A673 (cell line): ENCODE data around the gene NFKBIE. TPM values are rescaled to one million over a fixed set of nuclear protein-coding genes. Genes with fewer than 3 reads are reported as not detected.

Experiments used
- BruUV-seq: library from RNA; stranded (reverse); fragments of 400-500 nt; replicated peaks from 2 replicates; lab custom pipeline; 2021; lab: Mats Ljungman, UMichigan
- CTCF ChIA-PET: fragments of 300-600 bp; sonication (Branson Sonifier 250); formaldehyde crosslinking; loops from one replicate; lab custom pipeline; 2022; ENCODE audit warnings: antibody characterized with exemption; lab: Charles Lee
- POLR2A ChIA-PET: fragments of 300-600 bp; sonication (Branson Sonifier 250); formaldehyde crosslinking; loops from one replicate; lab custom pipeline; 2022; ENCODE audit warnings: antibody characterized with exemption; ENCODE audit not compliant: low non-redundant PET; lab: Charles Lee
- DNase-seq: peaks from one replicate; pipeline ENCODE4 v3.0.0-alpha.2; 2015; ENCODE audit warnings: low spot score
- H3K27ac ChIP-seq: fragments of 200-600 bp; sonication (generic); 2 replicates; pipeline ENCODE4 v1.5.1; 2016; ENCODE audit warnings: mixed run types, low read depth, mild to moderate bottlenecking, mixed read lengths, antibody characterized with exemption, low read length; ENCODE audit not compliant: poor library complexity, severe bottlenecking
- H3K27me3 ChIP-seq: fragments of 200-600 bp; sonication (generic); replicated peaks from 2 replicates; pipeline ENCODE4 v1.6.1; 2017; ENCODE audit warnings: mixed run types, low read depth, mild to moderate bottlenecking, mixed read lengths, antibody characterized with exemption, low read length; ENCODE audit not compliant: insufficient read depth, poor library complexity
- H3K36me3 ChIP-seq: fragments of 200-600 bp; sonication (generic); 2 replicates; pipeline ENCODE4 v1.6.1; 2016; ENCODE audit warnings: mixed run types, mild to moderate bottlenecking, mixed read lengths, antibody characterized with exemption, low read length; ENCODE audit not compliant: insufficient read depth, poor library complexity, severe bottlenecking
- H3K4me1 ChIP-seq: fragments of 200-600 bp; sonication (generic); 2 replicates; pipeline ENCODE4 v1.6.1; 2017; ENCODE audit warnings: mixed run types, mild to moderate bottlenecking, mixed read lengths, antibody characterized with exemption, low read length; ENCODE audit not compliant: insufficient read depth, poor library complexity, severe bottlenecking
- H3K4me3 ChIP-seq: fragments of 200-600 bp; sonication (generic); 2 replicates; pipeline ENCODE4 v1.5.1; 2016; ENCODE audit warnings: low read depth, mixed run types, mild to moderate bottlenecking, mixed read lengths, low read length; ENCODE audit not compliant: poor library complexity, severe bottlenecking
- H3K9me3 ChIP-seq: fragments of 200-600 bp; sonication (generic); 2 replicates; pipeline ENCODE4 v1.6.1; 2016; ENCODE audit warnings: mixed run types, low read depth, mild to moderate bottlenecking, mixed read lengths, antibody characterized with exemption, low read length; ENCODE audit not compliant: poor library complexity, severe bottlenecking
- CTCF ChIP-seq: fragments of 300-800, 200-600 bp; sonication (generic); conservative IDR thresholded peaks from 2 replicates; pipeline ENCODE4 v1.5.1; 2017; ENCODE audit warnings: low read depth, mild to moderate bottlenecking, antibody characterized with exemption, low read length, moderate library complexity, mixed read lengths
- EZH2 ChIP-seq: fragments of 200-600 bp; sonication (generic); IDR thresholded peaks from 2 replicates; pipeline ENCODE4 v1.6.1; 2017; ENCODE audit warnings: borderline replicate concordance, low read depth, mild to moderate bottlenecking, mixed read lengths, antibody characterized with exemption, low read length; ENCODE audit not compliant: poor library complexity, severe bottlenecking
- intact Hi-C: fragments of 100-400 bp; cut with micrococcal nuclease; formaldehyde crosslinking; loops from one replicate; pipeline ENCODE4 v1.10.0; 2022; ENCODE audit not compliant: unreplicated experiment
- total RNA-seq: library from RNA; stranded (reverse); gene quantifications from 2 replicates; pipeline ENCODE4 v1.2.3, GENCODE V29; 2021

The NFKBIE gene
- total RNA-seq, 1 experiment from 2014 or later, result 5.2 TPM

GRCh38 chr6:44255871-44256774 is 9.2 kb downstream of the NFKBIE start:
- H3K9me3 ChIP-seq, result no peaks in the 10 kb centered on the region
- H3K27ac ChIP-seq, result peak overlapping the region; percentile 90
- H3K4me1 ChIP-seq, result peaks cover 10% of the 10 kb centered on the region
- no peaks in the 10 kb centered on the region for H3K27me3 ChIP-seq
- ChIA-PET POLR2A (interaction anchor here (0.7 to 0.9 kb wide), 2 partner anchors 9 to 14 kb away, joined by 6 to 8 read pairs; partner anchors contain the start of genes HSP90AB1 and TMEM151B), CTCF (interaction anchor here (0.9 to 1.1 kb wide), 2 partner anchors 84 to 129 kb away, joined by 5 to 9 read pairs; partner anchors contain the start of genes MRPL14 and TMEM63B)
- no peak for DNase-seq
- peaks cover 43% of the 10 kb centered on the region for H3K36me3 ChIP-seq
- intact Hi-C loops, result no loop called here
- no TSS peak for BruUV-seq
- TF ChIP-seq EZH2, result no peak
- no peak for TF ChIP-seq CTCF
- H3K4me3 ChIP-seq, result peak overlapping the region; percentile 99

GRCh38 chr6:44255105-44255808 is 10.1 kb downstream of the NFKBIE start:
- intact Hi-C loops, result no loop called here
- Histone ChIP-seq H3K27ac (no peak overlapping the region), H3K4me3 (no peak overlapping the region), H3K9me3 (no peaks in the 10 kb centered on the region), H3K4me1 (peaks cover 13% of the 10 kb centered on the region), H3K27me3 (no peaks in the 10 kb centered on the region), H3K36me3 (peaks cover 52% of the 10 kb centered on the region)
- BruUV-seq, result no TSS peak
- ChIA-PET CTCF (no interaction called here), POLR2A (interaction anchor here (0.5 kb wide), 1 partner anchor 12 kb away, joined by 8 read pairs; no protein-coding TSS in a partner anchor)
- no peak for TF ChIP-seq CTCF
- peak; percentile 30 for DNase-seq

- BruUV-seq, result TSS peak; percentile 33
Observed at GRCh38 chr6:44254191-44255104, 10.9 kb downstream of the NFKBIE start.

More at GRCh38 chr6:44254191-44255104, 10.9 kb downstream of the NFKBIE start:
- intact Hi-C loops, result no loop called here
- CTCF ChIA-PET, result interaction anchor here (1.0 kb wide), 1 partner anchor 10 kb away, joined by 3 read pairs; no protein-coding TSS in a partner anchor
- Histone ChIP-seq H3K4me1 (peaks cover 21% of the 10 kb centered on the region), H3K27me3 (no peaks in the 10 kb centered on the region), H3K4me3 (no peak overlapping the region), H3K27ac (peak overlapping the region; percentile 8), H3K9me3 (no peaks in the 10 kb centered on the region), H3K36me3 (peaks cover 57% of the 10 kb centered on the region)
- TF ChIP-seq CTCF, result no peak
- TF ChIP-seq EZH2, result no peak
- POLR2A ChIA-PET, result no interaction called here
- DNase-seq, result peak; percentile 25
